DMS153 treated with DMSO at 0.1 percent for 48 hours (cell line): ENCODE data around the gene TARS3.
"Not testable (repeated sequence)": the region's sequence is repeated elsewhere in the genome, so short reads cannot be mapped to it uniquely, and the experiment has no call there.

ENCODE experiments used
- DNase-seq: peaks from one replicate; lab custom pipeline; 2025; ENCODE audit not compliant: unreplicated experiment; lab: John Stamatoyannopoulos, UW

The TARS3 gene

GRCh38 chr15:101723874-101724674, at the start of gene TARS3:
Gene TARS3, minus strand, starts transcription at chr15:101724473. Its CDS starts 86 bp downstream, at chr15:101724387.
- DNase-seq: peak; percentile 58

GRCh38 chr15:101773496-101774100, 49.3 kb upstream of the TARS3 start:
- DNase-seq: no peak

- DNase-seq: no peak
These were observed 48.6 kb upstream of the TARS3 start for GRCh38 chr15:101772921-101773320.

GRCh38 chr15:101767083-101767640, 42.9 kb upstream of the TARS3 start:
- DNase-seq: not testable (repeated sequence)

- no peak for DNase-seq
These were observed 41.6 kb upstream of the TARS3 start for GRCh38 chr15:101765772-101766456.

GRCh38 chr15:101765340-101765671, 41.0 kb upstream of the TARS3 start:
- DNase-seq: not testable (repeated sequence)

GRCh38 chr15:101764669-101765339, 40.5 kb upstream of the TARS3 start:
- DNase-seq: not testable (repeated sequence)

GRCh38 chr15:101746716-101747082, 22.4 kb upstream of the TARS3 start:
- not testable (repeated sequence) for DNase-seq

- DNase-seq: not testable (repeated sequence)
These were observed 10.6 kb upstream of the TARS3 start for GRCh38 chr15:101734837-101735236.

- DNase-seq: no peak
These were observed 9.3 kb upstream of the TARS3 start for GRCh38 chr15:101733545-101733944.

GRCh38 chr15:101732772-101733171, 8.5 kb upstream of the TARS3 start:
- DNase-seq: no peak

- no peak for DNase-seq
These were observed 7.5 kb upstream of the TARS3 start for GRCh38 chr15:101731746-101732145.

GRCh38 chr15:101727186-101727585, 2.9 kb upstream of the TARS3 start:
- no peak for DNase-seq

- no peak for DNase-seq
These were observed 800 bp upstream of the TARS3 start for GRCh38 chr15:101725073-101725472.

GRCh38 chr15:101724675-101725005, 367 bp upstream of the TARS3 start:
- no peak for DNase-seq

- DNase-seq: no peak
These were observed 951 bp downstream of the TARS3 start for GRCh38 chr15:101723171-101723873.

- DNase-seq: no peak
These were observed 5.4 kb downstream of the TARS3 start for GRCh38 chr15:101718896-101719295.

- DNase-seq: no peak
These were observed 12.2 kb downstream of the TARS3 start for GRCh38 chr15:101712078-101712477.

- no peak for DNase-seq
These were observed 13.5 kb downstream of the TARS3 start for GRCh38 chr15:101710806-101711205.

GRCh38 chr15:101709466-101709865, 14.8 kb downstream of the TARS3 start:
- DNase-seq: no peak

- no peak for DNase-seq
These were observed 16.3 kb downstream of the TARS3 start for GRCh38 chr15:101707983-101708382.
